ENCODE data around the gene RIOX2. TPM values are rescaled to one million over a fixed set of nuclear protein-coding genes. Genes with fewer than 3 reads are reported as not detected.

Gene RIOX2
- total RNA-seq, 1 donor from 2014 or later, result 35.2 TPM

DNA sequence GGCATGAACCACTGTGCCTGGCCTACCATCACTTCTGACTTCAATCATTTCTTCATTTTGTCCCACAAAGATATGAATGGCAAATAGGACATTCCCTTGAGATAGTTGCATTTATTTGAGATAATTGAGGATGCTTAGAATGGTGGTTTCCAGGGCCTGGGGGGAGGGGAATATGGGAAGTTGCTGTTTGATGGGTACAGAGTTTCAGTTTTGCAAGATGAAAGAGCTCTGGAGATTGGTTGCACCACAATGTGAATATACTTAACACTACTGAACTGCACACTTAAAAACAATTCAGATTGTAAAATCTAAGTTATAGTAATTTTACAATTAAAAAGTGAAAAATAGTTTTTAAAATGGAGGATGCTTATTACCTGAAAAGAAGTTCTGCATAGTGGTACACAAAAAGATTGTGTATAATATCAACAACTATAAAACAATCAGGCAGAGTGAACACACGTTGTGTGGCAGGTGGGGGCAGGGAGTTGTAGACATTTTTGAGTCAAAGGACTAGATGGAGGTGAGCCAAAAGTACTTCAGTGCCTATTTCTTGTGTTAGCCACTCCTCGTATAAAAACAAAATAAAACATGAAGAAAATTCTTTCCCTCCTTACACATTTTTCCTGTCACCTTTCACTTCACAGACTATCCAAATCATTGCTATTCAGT lies 18.5 kb upstream of the RIOX2 start:
- no peak for DNase-seq (ENCODE audit: low spot score)

- DNase-seq (ENCODE audit: low spot score), result no peak
These were observed 16.7 kb upstream of the RIOX2 start for GRCh38 chr3:97988784-97989568.

- no peak for DNase-seq (ENCODE audit: low spot score)
These were observed 15.1 kb upstream of the RIOX2 start for GRCh38 chr3:97987306-97987705.

DNA sequence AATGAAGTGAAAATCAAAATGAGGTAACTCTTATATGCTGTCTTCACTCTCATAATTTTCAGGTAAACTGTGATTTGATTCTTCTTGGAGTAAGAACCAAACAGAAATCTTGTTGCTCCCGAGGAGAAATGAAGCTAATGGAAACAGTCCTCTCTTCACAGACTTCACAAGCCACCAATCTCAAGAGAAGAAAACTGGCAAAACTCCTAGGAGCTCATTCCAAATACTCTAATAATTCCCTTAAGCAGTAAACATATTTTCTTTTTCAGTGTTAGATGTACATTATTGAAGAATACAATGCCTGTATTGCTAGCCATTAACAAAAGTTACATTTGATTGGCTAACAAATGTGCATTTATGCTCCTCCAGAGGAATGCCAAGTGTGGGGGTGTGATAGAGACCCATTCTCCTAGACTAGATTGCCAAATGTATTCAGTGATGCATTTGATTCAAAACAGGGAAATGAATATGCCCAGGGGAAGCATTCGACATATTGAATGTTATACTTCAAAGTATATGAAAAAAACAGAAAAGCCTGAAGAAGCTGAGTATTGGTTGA lies 11.8 kb upstream of the RIOX2 start:
- DNase-seq (ENCODE audit: low spot score), result no peak

DNA sequence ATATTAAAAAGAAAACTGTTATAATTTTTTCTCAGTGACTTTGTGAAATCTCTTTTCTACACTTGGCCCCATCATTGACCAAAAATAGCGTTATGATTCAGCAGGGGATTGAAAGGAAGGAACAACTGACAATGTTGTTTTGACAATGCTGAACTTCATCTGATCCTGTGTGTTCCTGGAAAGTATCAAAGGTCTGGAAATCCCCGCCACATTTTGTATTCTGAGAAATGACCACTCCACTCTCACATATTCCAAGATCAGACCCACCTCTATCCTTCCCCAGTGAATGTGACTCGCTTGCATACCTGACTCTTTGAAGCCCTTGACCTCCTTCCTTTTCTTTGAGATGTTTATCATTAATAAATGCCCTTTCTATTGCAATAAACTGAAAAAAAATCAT lies 9.7 kb upstream of the RIOX2 start:
- DNase-seq (ENCODE audit: low spot score), result no peak

- no peak for DNase-seq (ENCODE audit: low spot score)
These were observed 7.4 kb upstream of the RIOX2 start for GRCh38 chr3:97979610-97980009.

- DNase-seq (ENCODE audit: low spot score), result no peak
These were observed 3.2 kb upstream of the RIOX2 start for GRCh38 chr3:97975466-97975865.

DNA sequence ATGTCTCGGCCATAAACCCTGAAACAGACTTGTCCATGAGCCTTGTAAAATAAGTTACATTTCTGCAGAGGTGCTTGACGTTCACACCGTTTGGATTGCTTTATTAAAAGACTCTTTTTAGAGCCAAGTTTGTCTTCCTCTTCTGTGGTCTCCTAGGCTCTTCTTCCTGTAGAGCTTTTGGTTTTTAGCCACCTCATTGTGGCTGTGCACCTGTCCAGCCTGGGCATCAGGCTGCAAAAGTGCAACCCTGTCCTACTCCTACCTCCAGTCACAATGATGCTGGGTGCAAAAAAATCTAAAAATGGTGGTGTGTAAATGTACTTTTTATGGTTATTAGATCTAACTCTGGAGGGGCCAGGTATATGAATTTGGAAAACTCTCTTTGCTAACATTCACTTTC lies 2.8 kb upstream of the RIOX2 start:
- no peak for DNase-seq (ENCODE audit: low spot score)

DNA sequence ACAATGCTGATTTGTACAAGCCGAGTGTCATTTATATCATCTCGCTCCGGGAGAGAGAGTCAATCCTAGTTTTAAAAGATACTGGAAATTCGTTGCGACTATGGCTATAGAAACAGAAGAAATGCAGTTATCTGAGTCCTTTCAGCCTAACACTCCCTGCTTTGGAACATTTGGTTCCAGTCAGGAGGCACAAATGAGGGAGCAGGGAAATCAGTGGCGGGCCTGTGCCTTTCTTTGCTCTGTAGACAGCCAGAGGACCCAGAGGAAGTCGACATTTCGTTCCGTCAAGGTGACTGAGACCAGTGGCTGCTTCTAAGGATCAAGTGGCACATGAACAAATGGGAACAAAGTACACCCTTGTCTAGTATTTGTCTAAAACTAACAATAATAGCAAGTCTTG lies 745 bp upstream of the RIOX2 start:
- no peak for DNase-seq (ENCODE audit: low spot score)

GRCh38 chr3:97970956-97971620 lies 1.1 kb downstream of the RIOX2 start:
- no peak for DNase-seq (ENCODE audit: low spot score)

- DNase-seq (ENCODE audit: low spot score), result no peak
These were observed 2.1 kb downstream of the RIOX2 start for GRCh38 chr3:97970156-97970555.

DNA sequence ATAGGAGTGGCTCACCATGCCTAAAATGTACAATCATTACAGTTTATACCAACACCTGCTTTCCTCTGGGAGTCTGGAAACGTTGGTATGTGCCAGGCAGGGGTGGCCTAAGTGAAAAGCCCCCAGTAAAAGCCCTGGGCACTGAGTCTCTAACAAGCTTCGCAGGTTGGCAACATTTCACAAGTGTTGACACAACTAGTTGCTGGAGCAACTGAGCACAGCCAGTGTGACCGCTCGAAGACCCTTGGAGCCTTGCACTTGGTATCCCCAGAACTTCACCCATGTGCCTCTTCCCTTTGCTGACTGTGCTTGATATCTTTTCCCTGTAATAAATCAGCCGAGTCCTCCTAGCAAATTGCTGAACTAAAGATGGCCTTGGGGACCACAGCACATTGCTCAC lies 2.7 kb downstream of the RIOX2 start:
- DNase-seq (ENCODE audit: low spot score), result no peak

GRCh38 chr3:97968376-97968775 lies 3.9 kb downstream of the RIOX2 start:
- DNase-seq (ENCODE audit: low spot score), result no peak

DNA sequence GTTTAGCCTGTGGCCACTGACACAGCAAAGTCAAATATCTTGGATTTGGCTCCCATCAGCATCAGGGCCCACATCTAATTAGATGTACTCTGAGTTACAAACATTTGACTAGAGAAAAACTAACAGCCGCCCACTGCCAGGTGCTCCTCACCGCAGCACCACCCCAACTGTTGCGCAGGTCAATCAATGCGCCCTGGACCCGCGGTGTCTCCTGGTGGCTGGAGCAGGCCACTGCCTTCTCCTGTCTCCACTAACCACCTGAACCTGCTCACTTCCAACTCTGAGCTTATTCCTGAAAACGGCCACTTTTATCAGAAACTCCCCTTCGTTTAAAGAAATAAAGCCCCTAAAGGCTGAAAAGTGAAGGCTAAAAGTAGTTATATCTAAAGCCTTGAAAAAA lies 4.3 kb downstream of the RIOX2 start:
- no peak for DNase-seq (ENCODE audit: low spot score)

GRCh38 chr3:97960993-97961766 lies 11.1 kb downstream of the RIOX2 start:
- DNase-seq (ENCODE audit: low spot score), result no peak

DNA sequence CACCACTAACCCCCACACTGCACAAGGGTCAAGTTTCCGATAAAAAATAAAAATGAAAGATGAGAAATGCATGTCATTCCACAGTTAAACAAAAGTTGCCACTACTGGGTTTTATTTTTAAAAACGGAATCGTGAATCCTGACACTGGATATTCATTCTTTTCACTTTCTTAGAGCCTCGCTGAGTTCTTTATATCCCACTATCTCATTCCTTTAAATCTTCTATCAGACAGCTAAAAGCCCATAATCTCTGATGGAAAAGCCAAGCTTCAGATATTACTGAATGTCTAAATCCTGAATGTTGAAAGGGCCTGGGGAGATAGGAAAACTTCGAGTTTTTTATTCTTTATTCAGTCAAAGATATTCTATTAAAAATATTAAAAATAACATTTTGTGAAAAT lies 11.7 kb downstream of the RIOX2 start:
- DNase-seq (ENCODE audit: low spot score), result no peak

GRCh38 chr3:97959872-97960271 lies 12.4 kb downstream of the RIOX2 start:
- no peak for DNase-seq (ENCODE audit: low spot score)

DNA sequence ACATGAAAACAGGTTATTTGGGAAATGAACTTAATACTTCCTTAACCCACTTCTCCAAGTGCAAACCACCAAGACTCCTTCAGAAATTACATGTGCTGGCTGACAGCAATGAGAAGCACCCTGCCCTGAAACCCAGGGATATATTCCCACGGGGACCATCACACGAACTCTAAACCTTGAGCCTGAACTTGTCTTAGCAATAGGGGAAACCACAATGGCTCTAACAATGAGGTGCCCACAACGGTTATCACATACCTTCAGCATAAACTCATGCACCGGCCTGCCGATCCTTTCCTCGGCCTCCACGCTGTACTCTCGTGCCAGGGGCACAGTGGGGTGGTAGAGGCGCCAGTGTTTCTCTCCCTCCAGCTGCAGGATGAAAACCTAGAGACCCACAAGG lies 13.4 kb downstream of the RIOX2 start:
- no peak for DNase-seq (ENCODE audit: low spot score)

DNA sequence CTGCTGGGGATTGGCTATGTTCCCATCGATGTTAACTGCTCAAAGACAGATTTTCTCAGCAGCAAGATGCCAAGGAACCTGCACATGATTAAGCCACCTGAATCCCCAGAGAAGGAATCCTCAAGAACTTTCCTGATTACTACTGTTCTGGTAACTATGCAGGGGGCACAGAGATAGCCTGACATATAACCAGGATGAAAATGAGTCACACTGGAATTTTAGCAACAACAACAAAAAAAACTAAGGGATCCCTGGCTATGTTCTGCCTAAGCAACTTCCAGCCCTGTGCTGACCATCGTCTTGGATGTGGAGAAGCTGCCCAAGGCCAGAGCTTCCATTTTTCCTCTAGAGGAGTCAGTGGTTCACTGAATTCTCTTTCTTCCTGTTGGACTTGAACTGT lies 13.8 kb downstream of the RIOX2 start:
- no peak for DNase-seq (ENCODE audit: low spot score)

DNA sequence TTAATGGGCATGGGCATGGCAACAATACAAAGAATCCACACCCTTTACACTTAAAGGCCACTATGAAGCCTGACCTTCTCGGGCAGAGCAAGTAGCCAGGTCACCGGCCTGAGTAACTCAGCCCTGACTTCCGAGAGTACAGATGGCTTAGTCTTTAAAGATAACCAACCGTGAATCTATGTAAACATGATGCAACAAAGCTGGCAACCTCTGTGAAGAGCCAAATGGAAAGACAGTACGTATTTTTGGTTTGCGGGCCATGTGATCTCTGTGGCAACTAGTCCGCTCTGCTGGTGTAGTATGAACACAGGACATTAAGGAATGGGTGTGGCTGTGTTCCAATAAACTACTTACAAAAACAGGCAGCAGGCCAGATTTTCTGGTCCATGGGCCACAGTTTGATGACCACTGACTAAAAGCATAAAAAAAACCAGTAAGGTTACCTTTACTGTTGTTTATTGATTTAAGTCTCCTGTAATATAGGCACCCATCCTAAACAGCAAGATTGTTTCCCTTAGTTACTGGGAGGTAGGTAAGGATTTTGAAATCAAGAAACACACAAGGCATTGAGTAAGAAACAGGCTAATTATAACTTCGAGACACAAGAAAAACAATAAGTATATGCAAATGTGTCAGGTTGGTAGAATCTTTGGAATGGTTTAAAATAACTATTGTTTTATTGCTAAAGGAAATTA lies 14.5 kb downstream of the RIOX2 start:
- no peak for DNase-seq (ENCODE audit: low spot score)

DNA sequence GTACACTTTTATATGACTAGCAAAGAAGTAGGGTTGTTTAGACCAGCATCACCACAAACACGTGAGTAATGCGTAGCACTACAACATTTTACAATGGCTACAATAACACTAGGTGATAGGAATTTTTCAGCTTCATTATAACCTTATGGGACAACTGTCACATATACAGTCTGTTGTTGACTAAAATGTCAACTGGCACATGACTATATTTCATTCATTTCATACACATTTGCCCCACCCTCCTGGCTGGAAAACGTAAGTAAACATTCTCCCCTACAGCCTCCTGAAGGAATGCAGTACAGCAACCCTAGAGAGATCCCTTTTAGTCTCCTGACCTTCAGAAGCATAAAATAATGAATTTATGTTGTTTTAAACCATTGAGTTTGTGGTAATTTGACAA lies 16.2 kb downstream of the RIOX2 start:
- no peak for DNase-seq (ENCODE audit: low spot score)
